SIG-M5 treated with dmso at 0.1 percent for 504 hours (cell line): Measurements from ENCODE around the gene PRMT7.

Experiments used
- DNase-seq: peaks from one replicate; lab custom pipeline; 2025; ENCODE audit not compliant: unreplicated experiment; lab: John Stamatoyannopoulos, UW

Gene PRMT7

GRCh38 chr16:68373528-68374245, 62.9 kb downstream of the PRMT7 start:
- DNase-seq, result no peak

GRCh38 chr16:68374246-68374805, 63.5 kb downstream of the PRMT7 start:
- DNase-seq, result no peak

GRCh38 chr16:68374961-68375660, 64.3 kb downstream of the PRMT7 start:
- DNase-seq, result no peak

- no peak for DNase-seq
Observed at GRCh38 chr16:68375801-68376536, 65.2 kb downstream of the PRMT7 start.

GRCh38 chr16:68376590-68376989, 65.8 kb downstream of the PRMT7 start:
- no peak for DNase-seq

GRCh38 chr16:68377221-68377620, 66.4 kb downstream of the PRMT7 start:
- no peak for DNase-seq

- DNase-seq, result no peak
Observed at GRCh38 chr16:68377667-68378393, 67.0 kb downstream of the PRMT7 start.

GRCh38 chr16:68378436-68379415, 67.9 kb downstream of the PRMT7 start:
- peak; percentile 38 for DNase-seq

GRCh38 chr16:68379472-68380347, 68.9 kb downstream of the PRMT7 start:
- no peak for DNase-seq

- DNase-seq, result no peak
Observed at GRCh38 chr16:68380348-68380670, 69.5 kb downstream of the PRMT7 start.

GRCh38 chr16:68380676-68381362, 70.0 kb downstream of the PRMT7 start:
- DNase-seq, result no peak

- no peak for DNase-seq
Observed at GRCh38 chr16:68381363-68381724, 70.5 kb downstream of the PRMT7 start.

GRCh38 chr16:68382296-68382718, 71.5 kb downstream of the PRMT7 start:
- no peak for DNase-seq

GRCh38 chr16:68383858-68384257, 73.0 kb downstream of the PRMT7 start:
- DNase-seq, result no peak

- no peak for DNase-seq
Observed at GRCh38 chr16:68384288-68385161, 73.7 kb downstream of the PRMT7 start.

GRCh38 chr16:68385371-68385770, 74.6 kb downstream of the PRMT7 start:
- no peak for DNase-seq

- DNase-seq, result no peak
Observed at GRCh38 chr16:68386628-68387027, 75.8 kb downstream of the PRMT7 start.
